SKM-1 (cell line): ENCODE results near the gene AP3B1.

Experiments
- DNase-seq: peaks from one replicate; lab custom pipeline; 2025; ENCODE audit not compliant: unreplicated experiment; lab: John Stamatoyannopoulos, UW

Gene AP3B1

DNA sequence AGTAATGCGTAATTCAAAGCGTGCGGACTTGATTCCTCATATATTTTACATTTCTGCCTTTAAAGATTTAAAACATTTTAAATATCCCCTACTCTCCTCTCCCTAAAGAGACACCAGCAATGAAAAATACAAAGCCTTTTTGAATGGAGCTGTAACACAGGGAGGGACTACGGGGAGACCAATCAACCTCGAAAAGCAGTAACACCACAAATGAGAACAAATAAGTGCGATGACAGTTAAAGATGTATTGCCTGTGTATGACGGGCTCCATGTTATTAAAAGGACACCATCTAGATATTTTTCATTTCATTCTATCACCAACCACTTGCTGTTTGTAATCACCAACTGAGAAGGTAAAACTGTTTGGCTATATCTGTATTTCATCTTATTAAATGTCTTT is 288.0 kb downstream of the AP3B1 start:
- no peak for DNase-seq

DNA sequence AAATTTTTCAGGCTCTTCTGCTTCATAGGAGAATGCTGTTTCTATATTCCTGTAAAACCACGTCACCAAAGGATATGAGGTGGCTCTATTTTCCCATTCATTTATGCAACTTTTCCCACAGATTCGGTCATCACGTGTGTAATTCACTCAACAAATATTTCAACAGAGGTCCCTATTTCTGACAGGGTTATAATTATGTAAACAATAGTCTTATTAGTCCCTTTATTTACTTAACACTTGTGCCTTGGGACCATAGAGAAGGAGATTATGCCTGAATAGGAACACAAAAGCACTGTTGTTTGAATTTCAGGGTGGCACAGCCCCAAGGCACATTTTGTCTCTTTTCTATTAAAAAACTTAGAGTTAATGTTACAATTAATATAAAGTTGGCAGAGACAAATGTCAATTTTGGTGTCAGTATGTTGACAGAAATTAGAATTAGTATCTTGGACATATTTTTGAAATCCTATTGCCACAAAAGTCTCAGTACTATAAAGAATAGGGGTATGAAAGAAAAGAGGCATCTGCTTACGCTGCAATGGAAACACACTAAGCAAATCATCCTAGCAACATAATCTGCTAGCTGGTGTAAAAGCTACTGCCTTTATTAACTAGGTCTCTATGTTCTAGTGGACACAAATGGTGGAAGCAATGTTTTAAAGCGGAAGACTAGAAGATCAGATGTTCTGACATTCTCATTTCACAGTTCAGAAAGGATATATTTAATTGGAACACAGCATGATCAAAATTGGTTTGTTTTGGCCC is 289.3 kb downstream of the AP3B1 start:
- no peak for DNase-seq

DNA sequence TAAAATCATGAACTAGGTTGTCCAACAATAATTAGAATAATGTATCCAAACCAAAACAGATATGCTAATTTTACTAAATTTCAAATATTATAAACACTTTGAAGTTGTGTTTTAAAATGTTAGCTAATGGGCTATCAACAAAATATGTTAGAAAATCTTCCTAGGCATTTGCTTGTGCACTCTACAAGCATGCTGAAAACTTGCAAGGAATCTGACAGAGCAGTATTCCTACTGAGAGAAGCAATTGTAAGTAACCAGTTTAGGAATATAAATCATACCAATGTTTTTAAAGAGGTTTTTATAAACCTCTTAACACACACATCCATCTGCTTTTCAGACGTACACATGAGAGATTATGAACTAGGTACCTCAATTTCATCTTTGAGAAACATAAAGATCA is 289.9 kb downstream of the AP3B1 start:
- DNase-seq = no peak

DNA sequence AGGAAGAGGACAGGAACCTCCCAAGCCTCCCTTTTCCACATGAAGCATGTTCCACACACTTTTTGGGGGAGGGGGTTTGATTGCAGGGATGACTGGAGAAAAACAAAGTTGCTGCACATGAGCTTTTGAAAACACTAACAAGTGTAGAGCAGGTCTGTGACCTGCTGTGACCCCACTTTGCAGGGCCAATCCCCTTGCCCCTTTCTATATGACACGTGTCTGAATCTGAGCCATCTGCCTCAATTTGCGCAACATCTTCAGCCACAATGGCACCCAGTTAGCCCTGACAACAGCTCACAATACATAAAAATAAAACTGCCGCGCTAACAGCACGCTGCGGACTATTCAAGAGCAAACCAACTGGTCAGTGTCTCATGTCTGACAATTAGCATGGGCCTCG is 290.6 kb downstream of the AP3B1 start:
- no peak for DNase-seq

DNA sequence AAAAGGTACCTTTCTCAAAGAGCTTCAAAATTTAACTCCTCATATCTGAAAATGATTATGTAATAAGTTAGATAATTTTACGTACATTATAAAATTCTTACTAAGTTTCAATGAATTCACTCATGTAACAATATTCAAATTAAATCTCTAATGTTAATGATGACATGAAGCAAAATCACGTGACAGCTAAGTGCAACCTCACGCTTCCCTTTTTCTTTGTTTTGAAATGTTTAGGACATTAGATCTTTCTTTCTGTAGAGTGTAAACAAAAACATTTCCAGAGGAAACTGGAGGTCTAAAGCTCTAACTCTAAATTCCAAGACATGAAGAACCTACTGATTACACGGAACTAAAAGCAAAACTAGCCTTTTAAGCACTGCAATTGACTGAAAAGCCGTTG is 291.0 kb downstream of the AP3B1 start:
- no peak for DNase-seq

DNA sequence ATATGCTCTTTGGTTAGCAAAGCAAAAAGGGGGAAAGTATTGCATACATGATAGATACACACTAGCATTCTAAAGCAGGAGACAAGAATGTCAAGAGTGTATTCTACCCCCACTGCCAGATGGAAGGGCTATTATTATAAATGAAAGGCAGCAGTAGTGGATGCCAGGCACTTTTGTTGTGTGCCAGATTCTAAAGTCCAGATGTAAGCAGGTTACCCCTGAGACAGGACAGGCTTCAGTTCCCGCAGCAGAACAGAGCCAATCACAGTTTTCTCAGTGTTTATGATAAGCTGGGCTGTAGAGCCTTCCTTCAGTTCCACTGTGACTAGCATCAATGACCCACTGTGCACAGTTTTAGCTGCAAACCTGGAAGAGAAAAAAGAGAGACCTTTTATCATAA is 291.8 kb downstream of the AP3B1 start:
- DNase-seq = no peak

DNA sequence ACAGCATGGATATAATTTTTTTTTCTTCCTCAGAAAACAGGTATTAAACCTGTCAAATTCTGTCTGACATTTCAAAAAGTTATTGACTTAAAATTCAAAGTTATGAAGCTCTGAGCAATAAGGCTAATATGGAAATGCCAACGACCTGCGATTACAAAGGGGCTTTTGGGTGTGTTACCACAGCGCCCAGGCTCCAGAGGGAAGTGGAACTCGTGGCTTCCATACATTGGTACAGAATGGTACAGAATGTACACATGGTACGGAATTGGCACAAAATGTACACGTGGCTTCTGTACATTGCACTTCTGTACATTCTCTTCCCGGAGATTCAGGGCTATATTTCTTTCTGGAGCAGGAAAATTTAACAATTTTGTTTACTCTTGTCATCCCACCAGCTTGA is 293.3 kb downstream of the AP3B1 start:
- DNase-seq = no peak

DNA sequence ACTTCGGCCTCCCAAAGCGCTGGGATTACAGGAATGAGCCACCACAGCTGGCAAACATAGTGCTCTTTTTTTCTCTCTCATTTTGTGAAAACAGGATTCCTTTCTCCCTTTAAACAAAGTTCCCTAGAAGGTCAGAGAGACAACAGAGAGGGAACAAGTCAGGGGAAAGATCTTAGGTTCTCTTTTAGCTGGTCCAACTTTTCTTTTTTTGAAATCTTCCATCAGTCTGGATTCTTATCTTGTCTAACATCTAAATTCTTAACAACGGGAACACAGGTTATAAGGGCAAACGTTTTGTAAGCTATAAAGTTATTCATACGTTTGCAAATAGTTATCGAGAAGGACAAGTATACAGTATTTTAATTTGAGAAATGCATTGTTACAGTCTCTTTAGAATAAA is 294.3 kb downstream of the AP3B1 start:
- no peak for DNase-seq

DNA sequence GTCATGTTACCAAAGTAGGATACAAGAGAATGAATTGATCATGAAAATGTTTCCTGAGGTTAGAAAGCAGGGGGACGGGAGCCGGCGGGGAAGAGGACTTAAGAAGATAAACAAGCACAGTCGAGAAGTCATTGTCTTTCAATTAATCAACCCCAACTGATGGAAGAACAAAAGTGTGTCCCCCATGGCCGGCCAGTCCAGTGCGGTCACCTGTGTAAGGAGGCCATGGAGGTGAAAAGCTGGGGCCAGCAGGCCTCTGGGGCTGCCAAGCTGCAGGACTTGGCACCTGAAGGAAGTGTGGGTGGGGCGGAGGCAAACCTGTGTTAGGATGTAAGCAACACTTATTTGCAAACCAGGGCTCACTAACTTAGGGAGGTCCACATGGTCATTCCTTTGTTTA is 295.1 kb downstream of the AP3B1 start:
- DNase-seq = no peak

DNA sequence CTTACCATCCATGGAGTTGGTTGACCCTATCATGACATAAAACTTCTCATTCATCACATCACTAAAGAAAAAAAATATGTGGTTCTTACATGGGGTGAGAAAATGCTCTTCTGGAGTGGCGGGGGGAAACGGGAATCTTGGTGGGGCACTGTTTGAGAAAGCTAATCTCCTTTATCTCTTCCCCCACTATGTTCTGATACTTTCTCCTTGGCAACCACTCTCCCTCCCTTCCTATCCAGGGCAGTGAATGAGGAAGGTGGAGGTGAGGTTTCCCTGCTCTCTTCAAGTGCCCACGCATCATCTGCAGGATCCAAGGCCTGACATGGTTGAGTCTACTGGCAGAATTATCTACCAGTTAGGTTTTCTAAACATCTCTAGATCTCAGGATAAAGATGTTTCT is 297.6 kb downstream of the AP3B1 start:
- no peak for DNase-seq

DNA sequence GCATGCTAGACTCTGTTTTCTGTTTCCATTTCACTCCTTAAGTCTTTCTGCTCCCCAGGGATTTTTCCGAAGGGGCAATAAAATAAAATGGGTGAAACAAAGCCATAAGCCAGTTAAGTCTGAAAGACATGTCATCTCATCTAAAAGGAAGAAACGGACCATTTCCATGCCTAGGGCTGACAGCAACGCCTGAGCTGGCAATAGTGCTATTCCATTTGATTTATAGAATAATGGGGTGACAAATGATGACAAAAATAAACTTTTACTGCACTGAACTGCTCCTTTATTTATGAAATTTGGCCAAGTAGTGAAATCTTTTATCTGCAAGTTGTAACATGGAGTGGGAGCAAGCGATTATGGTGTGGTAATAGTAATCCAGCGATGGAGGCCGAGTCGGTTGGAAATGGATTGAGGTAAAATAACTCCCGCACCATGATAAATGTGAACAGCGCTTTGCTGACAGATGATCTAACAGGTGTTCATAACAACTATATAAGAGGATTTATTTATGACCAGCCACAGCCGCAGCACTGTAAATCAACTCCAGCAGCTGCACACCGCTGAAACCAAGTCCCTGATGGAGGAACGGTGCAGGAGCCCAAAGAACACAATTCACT is 298.6 kb downstream of the AP3B1 start:
- no peak for DNase-seq

DNA sequence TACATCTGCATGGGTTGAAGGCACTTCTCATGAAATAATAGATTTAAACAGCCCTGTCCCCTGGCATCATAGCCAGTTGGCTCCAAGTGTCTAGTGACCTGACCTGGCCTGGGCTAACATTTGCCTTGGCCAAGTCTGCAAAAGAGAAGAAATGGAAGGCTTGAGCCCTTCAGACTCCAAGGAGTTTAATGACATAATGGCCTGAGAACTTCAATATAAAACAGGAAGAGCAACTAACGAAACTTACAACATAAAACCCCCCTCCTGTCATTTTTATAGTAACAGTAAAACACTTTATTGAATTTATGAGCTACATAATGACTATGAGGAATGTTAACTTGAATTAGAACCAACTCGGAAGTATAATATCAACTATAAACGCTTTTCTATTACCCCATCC is 299.6 kb downstream of the AP3B1 start:
- DNase-seq = no peak

DNA sequence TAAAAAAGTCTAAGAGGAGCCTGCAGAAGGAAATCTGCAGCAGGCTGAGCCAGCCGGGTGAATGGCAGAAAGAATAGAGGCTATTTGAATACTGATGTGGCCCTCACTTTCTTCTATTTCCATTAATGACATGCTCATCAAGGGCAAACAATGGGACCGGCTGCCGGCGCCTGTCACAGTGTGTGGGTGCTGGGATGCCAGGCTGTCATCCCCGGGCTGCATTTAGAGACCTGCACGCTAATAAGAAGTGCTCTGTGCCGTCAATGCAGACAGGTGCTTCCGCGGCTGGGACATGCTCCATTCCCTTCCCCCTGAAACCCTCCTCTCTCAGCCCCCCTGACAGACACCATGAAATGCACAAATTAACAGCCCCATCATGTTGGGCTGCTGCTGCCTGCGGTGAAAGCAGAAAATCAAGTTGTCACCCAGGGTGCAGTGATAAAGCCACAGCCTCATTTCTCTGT is 300.6 kb downstream of the AP3B1 start:
- DNase-seq = no peak

DNA sequence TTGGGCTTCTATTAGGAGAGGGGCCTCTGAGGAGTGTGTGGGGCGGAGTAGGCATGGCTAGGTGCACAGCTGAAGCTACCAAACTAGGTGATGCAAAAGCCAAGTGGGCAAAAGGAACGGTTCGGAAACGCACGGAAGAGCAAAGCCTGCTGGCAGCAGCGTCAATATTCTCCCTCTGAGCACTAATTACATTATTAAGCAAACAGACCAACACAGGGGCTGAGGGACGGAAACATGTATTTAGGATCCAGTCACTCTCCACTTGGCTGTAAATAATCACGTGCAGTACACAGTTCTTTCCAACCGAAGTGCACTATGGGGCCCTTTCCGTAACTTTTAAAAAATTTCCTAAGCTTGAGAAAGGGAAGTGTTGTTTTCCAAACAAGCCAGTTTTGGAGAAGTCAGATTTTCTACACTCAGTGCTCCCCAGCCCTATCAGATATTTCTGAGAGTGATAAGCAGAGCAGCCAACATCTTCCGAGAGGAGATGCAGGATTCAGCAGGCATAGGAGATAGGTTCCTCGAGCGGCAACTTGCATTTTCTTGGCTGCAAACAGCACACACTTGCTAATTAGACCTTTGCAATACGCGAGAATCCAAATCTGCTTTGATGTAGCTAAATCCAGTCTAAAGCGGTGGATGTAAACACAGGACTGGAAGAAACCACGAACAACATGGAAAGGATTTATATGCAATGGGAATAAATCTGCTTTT is 301.2 kb downstream of the AP3B1 start:
- DNase-seq = no peak

DNA sequence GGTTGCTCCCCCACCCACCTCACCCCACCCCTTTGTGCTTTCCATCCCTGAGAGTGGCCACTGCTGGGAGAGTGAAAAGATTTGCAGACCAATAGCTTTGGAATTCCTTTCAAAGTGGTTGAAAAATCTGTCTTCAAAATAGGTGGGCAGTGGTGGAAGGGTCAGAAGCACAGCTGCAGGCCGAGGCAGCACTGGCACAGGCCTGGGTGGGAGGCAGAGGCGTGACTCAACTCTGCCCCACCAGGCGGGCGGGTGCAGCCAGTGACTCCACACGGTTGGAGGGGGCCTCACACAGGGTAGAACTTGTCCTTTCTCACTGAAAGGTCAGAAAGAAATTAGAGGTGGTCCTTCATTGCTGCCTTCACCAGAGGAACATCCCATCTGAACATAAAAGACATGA is 303.4 kb downstream of the AP3B1 start:
- DNase-seq = no peak

DNA sequence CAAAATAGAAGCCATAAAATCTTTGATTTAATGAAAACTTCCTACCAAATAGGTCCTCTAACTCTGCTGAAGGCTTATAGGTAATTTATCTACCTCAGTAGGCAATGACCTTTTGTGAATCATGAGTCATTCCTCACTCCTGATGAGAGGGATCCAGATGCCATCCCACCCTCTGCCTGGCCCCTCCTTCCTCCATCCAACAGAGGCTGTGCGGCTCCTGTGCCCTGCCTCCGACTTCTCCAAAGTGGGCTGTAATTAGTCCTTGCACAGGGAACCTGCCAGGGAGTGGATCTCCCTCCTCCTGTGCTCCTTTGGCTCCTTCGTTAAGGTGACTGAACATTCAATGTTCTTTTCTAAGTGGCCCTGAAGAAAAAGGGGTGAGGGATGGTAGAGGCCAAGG is 304.5 kb downstream of the AP3B1 start:
- DNase-seq = no peak

DNA sequence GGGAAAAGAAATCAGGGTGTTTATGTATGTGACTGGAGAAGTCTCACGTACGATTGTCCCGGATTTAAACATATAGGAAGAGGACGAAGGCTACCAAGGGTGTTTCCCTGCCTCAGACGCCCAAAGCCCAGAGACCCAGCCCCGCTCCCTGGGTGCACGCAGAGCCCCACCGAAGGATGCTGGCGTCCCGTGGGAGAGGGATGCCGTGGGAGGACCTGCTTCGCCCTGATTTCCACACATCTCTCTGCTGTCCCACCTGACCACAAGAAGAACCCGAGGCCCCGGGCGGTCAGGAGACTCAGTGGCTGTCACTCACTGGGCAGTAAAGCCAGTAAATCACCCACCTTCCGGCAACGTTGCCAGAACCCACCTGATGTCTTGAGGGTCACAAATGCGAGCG is 306.5 kb downstream of the AP3B1 start:
- DNase-seq = no peak

DNA sequence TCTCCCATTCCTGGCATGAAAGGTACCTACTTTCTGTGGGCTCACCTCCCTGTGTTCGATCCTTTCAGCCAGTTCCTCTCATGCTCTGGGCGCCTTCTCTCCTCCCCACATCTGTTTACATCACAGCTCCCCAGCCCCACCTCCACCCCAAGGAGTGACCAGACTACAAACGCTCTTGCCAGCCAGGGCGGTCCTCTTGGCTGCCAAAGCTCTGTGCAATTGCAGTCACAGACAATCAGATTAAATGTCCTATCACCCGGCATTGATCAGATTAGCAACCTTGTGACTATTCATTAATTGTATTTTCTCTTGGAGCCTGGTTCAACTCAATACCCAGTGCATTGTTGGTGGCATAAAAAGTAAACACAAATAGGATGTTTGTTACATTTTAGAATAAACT is 307.2 kb downstream of the AP3B1 start:
- no peak for DNase-seq

DNA sequence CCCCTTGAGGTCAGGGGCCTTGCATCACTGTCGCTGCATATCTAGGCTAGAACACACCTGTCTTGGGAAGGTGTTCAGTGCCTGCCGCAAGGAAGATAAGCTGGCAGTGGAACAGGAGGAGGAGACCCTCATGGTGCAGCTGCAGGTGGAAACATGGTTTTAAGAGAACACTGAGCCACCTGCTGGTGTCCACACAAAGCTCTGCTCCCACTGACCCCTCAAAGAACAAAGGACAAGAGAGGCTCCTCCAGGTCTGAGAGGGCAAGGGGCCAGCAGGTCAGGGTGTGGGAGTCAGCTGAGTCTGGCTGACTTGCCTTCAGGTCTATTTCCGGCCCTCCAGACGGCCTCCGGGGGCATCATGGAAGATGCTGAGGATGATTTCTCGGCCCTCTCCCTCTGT is 308.2 kb downstream of the AP3B1 start:
- no peak for DNase-seq

DNA sequence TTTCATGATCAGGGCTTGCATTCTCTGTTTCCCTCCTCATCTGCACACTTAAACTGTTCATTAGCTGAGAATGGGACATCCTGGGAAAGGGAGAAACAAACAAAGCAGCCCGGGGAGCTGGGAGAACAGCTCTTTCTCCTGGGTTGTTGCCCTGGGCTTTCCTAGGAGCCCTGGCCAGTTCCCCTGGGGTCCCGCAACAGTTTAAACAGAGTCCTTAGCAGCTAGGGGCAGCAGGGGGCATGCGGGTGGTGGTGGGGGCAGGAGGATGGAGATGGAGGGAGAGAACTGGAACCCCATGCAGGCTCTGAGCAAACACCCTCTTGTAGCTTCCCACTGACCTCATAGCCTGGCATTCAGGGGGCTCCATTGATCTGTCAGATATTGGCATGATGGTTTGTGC is 309.3 kb downstream of the AP3B1 start:
- no peak for DNase-seq

DNA sequence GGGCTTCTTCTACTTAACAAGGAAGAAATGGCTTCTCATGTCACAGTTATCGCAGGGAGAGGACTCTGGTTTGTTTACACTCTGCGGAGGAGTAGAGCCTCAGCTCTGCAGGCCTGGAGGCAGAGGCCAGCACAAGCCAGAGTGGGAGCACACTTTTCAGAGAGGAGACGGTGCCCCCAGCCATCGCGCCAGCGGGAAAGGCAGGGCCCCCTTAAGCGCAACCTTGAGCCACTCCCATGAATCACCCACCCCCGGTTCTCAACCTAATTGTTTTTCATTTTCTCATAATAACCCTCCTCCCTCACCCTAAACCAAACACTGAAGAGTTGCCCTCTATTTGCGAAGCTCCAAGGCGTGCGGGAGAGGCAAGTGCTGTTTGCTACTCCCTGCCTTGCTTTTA is 309.9 kb downstream of the AP3B1 start:
- no peak for DNase-seq

DNA sequence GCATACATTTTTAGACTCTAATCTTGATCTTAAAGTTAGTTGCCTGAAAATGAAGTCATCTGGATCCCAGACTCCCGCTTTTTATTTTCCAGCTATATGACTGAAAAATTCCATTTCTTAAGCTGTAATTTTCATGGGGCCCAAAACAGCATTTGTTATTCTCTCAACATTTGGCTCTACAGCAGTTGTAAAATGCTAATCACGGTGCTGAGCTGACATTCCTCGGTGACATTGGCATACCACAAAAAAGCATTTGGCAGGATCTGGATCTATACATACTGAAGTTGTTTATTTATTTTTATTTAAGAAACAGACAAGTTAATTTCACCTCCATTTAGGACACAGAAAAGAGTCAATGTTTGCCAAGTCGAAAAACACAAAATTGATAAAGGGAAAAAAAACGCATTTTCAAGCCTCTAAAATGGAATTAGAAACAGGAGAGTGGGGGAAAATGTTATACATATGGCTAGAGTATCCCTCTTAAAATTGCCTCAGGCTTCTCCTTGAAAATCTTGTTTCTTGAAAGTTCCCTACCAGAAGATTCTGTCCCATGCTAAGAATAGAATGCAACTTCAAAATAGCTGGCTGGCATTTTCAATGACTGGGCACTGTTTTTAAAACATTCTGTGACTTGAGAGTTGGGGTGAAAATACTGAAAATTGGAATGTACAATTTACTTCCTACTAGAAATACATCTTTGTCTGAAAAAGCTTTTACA is 310.9 kb downstream of the AP3B1 start:
- no peak for DNase-seq
